HG03457 (cell line): Measurements from ENCODE around the gene LRRFIP1.

ENCODE experiments used
- ATAC-seq: cut with Tn5 transposase; IDR thresholded peaks from one replicate; pipeline ENCODE4 v1.9.1; 2021; ENCODE audit warnings: moderate number of reproducible peaks; ENCODE audit not compliant: unreplicated experiment

The LRRFIP1 gene

DNA sequence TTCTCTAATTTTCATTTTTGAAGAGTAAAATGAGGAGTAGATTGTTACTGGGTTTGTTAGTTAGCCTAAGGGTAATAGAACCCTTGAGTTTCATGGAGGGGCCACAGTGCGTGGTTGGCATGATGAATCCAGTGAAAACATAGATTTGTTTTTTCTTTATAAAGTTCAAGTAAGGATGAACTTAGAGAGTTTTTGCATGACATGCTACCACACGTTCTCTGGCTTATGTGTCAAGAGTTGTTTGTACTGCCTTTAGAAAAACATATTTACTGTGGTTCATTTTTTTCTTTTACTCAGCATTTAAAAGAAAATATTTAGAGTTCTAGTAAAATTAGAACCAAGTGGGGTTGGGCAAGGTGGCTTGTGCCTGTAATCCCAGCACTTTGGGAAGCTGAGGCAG, 193.0 kb downstream of the LRRFIP1 start:
- ATAC-seq = no peak

DNA sequence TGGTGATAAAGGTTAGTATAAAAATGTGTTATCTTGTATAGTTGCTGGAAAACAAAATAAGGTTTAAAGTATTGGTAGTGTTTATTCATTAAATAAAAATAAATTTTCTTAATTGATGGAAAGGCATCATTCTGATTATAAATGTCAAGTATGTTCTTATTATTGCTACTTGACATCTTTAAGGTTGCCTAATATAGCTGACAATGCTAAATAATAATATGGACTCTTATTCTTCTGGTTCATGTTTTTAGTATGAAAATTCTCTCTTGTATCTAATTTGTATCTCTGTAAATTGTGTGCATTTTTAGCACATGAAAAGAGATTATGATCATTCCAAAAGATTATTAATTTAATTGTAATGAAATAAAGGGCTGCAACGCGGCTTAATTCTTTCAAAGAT, 196.2 kb downstream of the LRRFIP1 start:
- no peak for ATAC-seq

DNA sequence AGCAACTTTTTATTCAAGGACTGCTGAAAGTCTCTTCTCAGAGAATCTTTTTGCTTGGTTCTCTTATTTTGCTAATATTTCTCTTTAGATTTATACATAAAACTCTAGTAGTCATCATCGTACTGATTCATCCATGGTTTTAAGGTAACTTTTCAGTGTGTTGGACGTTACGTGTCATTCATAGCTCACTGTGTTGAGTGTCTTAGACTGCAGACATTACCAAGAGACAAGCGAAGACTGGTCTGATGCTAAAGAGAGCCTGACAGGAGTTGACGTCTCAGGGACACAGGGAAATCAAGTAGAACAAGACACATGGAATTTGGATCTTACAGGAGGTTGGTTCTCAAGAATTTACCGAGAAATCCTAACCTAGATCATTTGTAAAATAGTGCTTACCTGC, 196.7 kb downstream of the LRRFIP1 start:
- ATAC-seq = no peak

DNA sequence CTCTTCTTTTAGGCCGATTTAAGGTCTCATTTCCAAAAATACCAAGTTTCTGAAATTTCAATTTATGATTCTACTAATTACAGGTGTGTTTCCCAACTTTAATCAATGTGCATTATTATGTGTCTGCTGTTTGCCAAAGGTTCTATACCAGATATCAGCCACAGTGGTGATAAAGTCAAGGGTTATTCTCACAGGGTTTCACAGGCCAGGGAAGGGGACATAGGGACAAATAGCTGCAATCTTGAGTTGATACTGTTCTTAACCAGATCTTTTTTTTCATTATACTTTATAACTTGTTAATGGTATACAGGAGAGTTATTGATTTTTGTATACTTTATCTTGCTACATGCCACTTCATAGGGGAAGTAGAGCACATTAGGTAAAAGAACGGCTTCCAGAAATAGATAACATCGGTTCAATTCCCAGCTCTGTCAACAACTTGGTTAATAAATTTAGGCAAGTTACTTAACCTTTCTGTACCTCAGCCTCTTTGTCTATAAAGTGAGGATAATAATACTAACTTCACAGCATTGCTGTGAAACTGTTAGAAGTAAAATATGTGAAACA, 200.1 kb downstream of the LRRFIP1 start:
- no peak for ATAC-seq
